HCT116 (cell line): ENCODE measurements around the gene PTPRR. TPM values are rescaled to one million over a fixed set of nuclear protein-coding genes. Genes with fewer than 3 reads are reported as not detected.

Source experiments
- ATAC-seq: fragments of 200-7000 bp; cut with Tn5 transposase; 2 replicates; pipeline ENCODE4 v1.9.1; 2020; ENCODE audit warnings: mild to moderate bottlenecking, moderate library complexity
- BruUV-seq: library from RNA; stranded (reverse); fragments of 400-500 nt; replicated peaks from 2 replicates; lab custom pipeline; 2021; lab: Mats Ljungman, UMichigan
- CTCF ChIA-PET: fragments of 300-600 bp; sonication (Branson Sonifier 250); formaldehyde crosslinking; loops from one replicate; lab custom pipeline; 2021; ENCODE audit warnings: antibody characterized with exemption; lab: Charles Lee
- POLR2A ChIA-PET: fragments of 300-600, 350-600 bp; sonication (Branson Sonifier 250); formaldehyde crosslinking; loops from one replicate; lab custom pipeline; 2021; ENCODE audit warnings: antibody characterized with exemption; lab: Charles Lee
- RAD21 ChIA-PET, 2 experiments: fragments of 300-600 bp; sonication (Branson Sonifier 250); formaldehyde crosslinking; loops; one replicate each; lab custom pipeline; 2023; ENCODE audit warnings: low total read pairs in 2 of 2; ENCODE audit not compliant: uncharacterized antibody in 2 of 2, unreplicated experiment in 2 of 2, low non-redundant PET in 1 of 2; lab: Charles Lee
- DNase-seq: peaks from one replicate; pipeline ENCODE4 v3.0.0-alpha.2; 2010; ENCODE audit warnings: low read depth, low spot score
- H2AFZ ChIP-seq: fragments of 200-600 bp; shearing (Covaris generic), sonication (generic); 2 replicates; pipeline ENCODE4 v1.6.1; 2017; ENCODE audit warnings: low read depth, mixed run types, mixed read lengths, antibody characterized with exemption, low read length; ENCODE audit not compliant: poor library complexity, severe bottlenecking
- H3K27ac ChIP-seq: 2 replicates; pipeline ENCODE4 v1.5.1; 2012; ENCODE audit warnings: low read depth, low read length
- H3K27me3 ChIP-seq: fragments of 200-600 bp; sonication (generic); 2 replicates; pipeline ENCODE4 v1.6.1; 2016; ENCODE audit warnings: mixed run types, low read length, mixed read lengths; ENCODE audit not compliant: insufficient read depth
- H3K36me3 ChIP-seq, 2 experiments: fragments of 200-500 bp in 1 of 2; fragments of 200-600 bp in 1 of 2; sonication (Bioruptor generic) in 1 of 2; sonication (generic) in 1 of 2; 2 replicates each; pipeline versions ENCODE4 v1.5.1 to v1.6.1; 2014 to 2016; ENCODE audit warnings: low read length in 2 of 2, inconsistent platforms in 1 of 2, mixed read lengths in 1 of 2, mixed run types in 1 of 2; ENCODE audit not compliant: insufficient read depth in 2 of 2, control insufficient read depth in 1 of 2
- H3K4me1 ChIP-seq, 2 experiments: fragments of 200-600 bp in 1 of 2; sonication (generic) in 1 of 2; 2 replicates each; pipeline versions ENCODE4 v1.5.1 to v1.6.1; 2012 to 2017; ENCODE audit warnings: low read length in 2 of 2, inconsistent platforms in 1 of 2, mild to moderate bottlenecking in 1 of 2, mixed read lengths in 1 of 2, mixed run types in 1 of 2, moderate library complexity in 1 of 2; ENCODE audit not compliant: insufficient read depth in 2 of 2, control insufficient read depth in 1 of 2
- H3K4me2 ChIP-seq: fragments of 200-600 bp; sonication (generic); 2 replicates; pipeline ENCODE4 v1.6.1; 2017; ENCODE audit warnings: mixed run types, low read length, mixed read lengths
- H3K4me3 ChIP-seq, 2 experiments: fragments of 200-600 bp in 1 of 2; sonication (generic) in 1 of 2; replicated peaks in 1 of 2; 2 replicates each; pipeline ENCODE4 v1.5.1; 2011 to 2016; ENCODE audit warnings: low read length in 2 of 2, control low read depth in 1 of 2, low read depth in 1 of 2, mild to moderate bottlenecking in 1 of 2, mixed read lengths in 1 of 2, mixed run types in 1 of 2
- H3K79me2 ChIP-seq: fragments of 200-600 bp; sonication (generic); 2 replicates; pipeline ENCODE4 v1.6.1; 2017; ENCODE audit warnings: mild to moderate bottlenecking, mixed run types, low read length, moderate library complexity, mixed read lengths; ENCODE audit not compliant: insufficient read depth
- H3K9ac ChIP-seq: fragments of 200-600 bp; sonication (generic); 2 replicates; pipeline ENCODE4 v1.6.1; 2016; ENCODE audit warnings: low read length, mixed read lengths
- H3K9me2 ChIP-seq: fragments of 200-600 bp; sonication (generic), shearing (Covaris generic); 2 replicates; pipeline ENCODE4 v1.6.1; 2017; ENCODE audit warnings: mixed run types, mild to moderate bottlenecking, moderate library complexity; ENCODE audit not compliant: insufficient read depth
- H3K9me3 ChIP-seq, 2 experiments: fragments of 200-500 bp in 1 of 2; fragments of 200-600 bp in 1 of 2; sonication (Bioruptor generic) in 1 of 2; sonication (generic) in 1 of 2; 2 replicates each; pipeline ENCODE4 v1.6.1; 2014 to 2017; ENCODE audit warnings: low read length in 2 of 2, mixed read lengths in 2 of 2, inconsistent platforms in 1 of 2, low read depth in 1 of 2, mild to moderate bottlenecking in 1 of 2, mixed run types in 1 of 2, moderate library complexity in 1 of 2; ENCODE audit not compliant: control insufficient read depth in 1 of 2, insufficient read depth in 1 of 2
- H4K20me1 ChIP-seq: fragments of 200-600 bp; sonication (generic), shearing (Covaris generic); 2 replicates; pipeline ENCODE4 v1.6.1; 2017; ENCODE audit warnings: mixed run types, mild to moderate bottlenecking, moderate library complexity; ENCODE audit not compliant: insufficient read depth
- CBX3 ChIP-seq: IDR thresholded peaks from 2 replicates; pipeline ENCODE4 v1.6.1; 2012; ENCODE audit warnings: low read depth
- EGR1 ChIP-seq: IDR thresholded peaks from 2 replicates; pipeline ENCODE4 v1.6.1; 2012; ENCODE audit warnings: low read depth
- ELF1 ChIP-seq: IDR thresholded peaks from 2 replicates; pipeline ENCODE4 v1.6.1; 2012; ENCODE audit warnings: low read depth, borderline replicate concordance
- EZH2phosphoT487 ChIP-seq: fragments of 200-600 bp; IDR thresholded peaks from 2 replicates; pipeline ENCODE4 v1.6.1; 2018; ENCODE audit warnings: antibody characterized with exemption, borderline replicate concordance
- JUND ChIP-seq: IDR thresholded peaks from 2 replicates; pipeline ENCODE4 v1.6.1; 2012
- POLR2A ChIP-seq: IDR thresholded peaks from 2 replicates; pipeline ENCODE4 v1.7.0; 2011; ENCODE audit warnings: borderline replicate concordance; ENCODE audit not compliant: insufficient read depth, insufficient read length; ENCODE audit errors: extremely low read depth
- POLR2AphosphoS5 ChIP-seq: IDR thresholded peaks from 2 replicates; pipeline ENCODE4 v1.6.1; 2011; ENCODE audit warnings: mild to moderate bottlenecking, low read depth, low read length, moderate library complexity
- RAD21 ChIP-seq: IDR thresholded peaks from 2 replicates; pipeline ENCODE4 v1.6.1; 2012; ENCODE audit warnings: low read depth, mild to moderate bottlenecking
- SIN3A ChIP-seq: IDR thresholded peaks from 2 replicates; pipeline ENCODE4 v1.6.1; 2012; ENCODE audit warnings: low read depth
- SP1 ChIP-seq: IDR thresholded peaks from 2 replicates; pipeline ENCODE4 v1.6.1; 2012; ENCODE audit warnings: low read depth
- SRF ChIP-seq: IDR thresholded peaks from 2 replicates; pipeline ENCODE4 v1.6.1; 2012; ENCODE audit warnings: low read depth
- TCF7L2 ChIP-seq: IDR thresholded peaks from 2 replicates; pipeline ENCODE4 v1.7.0; 2011; ENCODE audit warnings: borderline replicate concordance, inconsistent platforms; ENCODE audit not compliant: insufficient read depth, insufficient read length; ENCODE audit errors: extremely low read depth
- YY1 ChIP-seq: IDR thresholded peaks from 2 replicates; pipeline ENCODE4 v1.6.1; 2011; ENCODE audit warnings: low read length, low read depth, moderate library complexity, mild to moderate bottlenecking; ENCODE audit not compliant: insufficient replicate concordance; ENCODE audit errors: extremely low read depth
- ZFX ChIP-seq: fragments of 450-650 bp; IDR thresholded peaks from 2 replicates; pipeline ENCODE4 v1.6.1; 2017
- ZNF274 ChIP-seq: fragments of 200-500 bp; sonication (Bioruptor generic); IDR thresholded peaks from 2 replicates; pipeline ENCODE4 v1.6.1; 2014; ENCODE audit warnings: mild to moderate bottlenecking, low read depth, low read length, inconsistent platforms
- intact Hi-C: fragments of 100-400 bp; cut with micrococcal nuclease; formaldehyde crosslinking; loops from 2 replicates; pipeline ENCODE4 v1.10.0; 2022
- total RNA-seq: library from RNA; stranded (reverse); gene quantifications from one replicate; pipeline ENCODE4 v1.2.1, GENCODE V29; 2021; ENCODE audit not compliant: unreplicated experiment
- TF ChIP-seq, protein P1 (sequence below): IDR thresholded peaks from 2 replicates; pipeline ENCODE4 v1.6.1; 2012
- TF ChIP-seq, protein P2 (sequence below): IDR thresholded peaks from 2 replicates; pipeline ENCODE4 v1.6.1; 2012; ENCODE audit warnings: low read depth
- TF ChIP-seq, protein P3 (sequence below): IDR thresholded peaks from 2 replicates; pipeline ENCODE4 v1.6.1; 2011; ENCODE audit warnings: mild to moderate bottlenecking, low read length, moderate library complexity; ENCODE audit not compliant: insufficient replicate concordance; ENCODE audit errors: extremely low read depth

Gene PTPRR
- total RNA-seq, 1 experiment from 2014 or later = 0.27 TPM

DNA sequence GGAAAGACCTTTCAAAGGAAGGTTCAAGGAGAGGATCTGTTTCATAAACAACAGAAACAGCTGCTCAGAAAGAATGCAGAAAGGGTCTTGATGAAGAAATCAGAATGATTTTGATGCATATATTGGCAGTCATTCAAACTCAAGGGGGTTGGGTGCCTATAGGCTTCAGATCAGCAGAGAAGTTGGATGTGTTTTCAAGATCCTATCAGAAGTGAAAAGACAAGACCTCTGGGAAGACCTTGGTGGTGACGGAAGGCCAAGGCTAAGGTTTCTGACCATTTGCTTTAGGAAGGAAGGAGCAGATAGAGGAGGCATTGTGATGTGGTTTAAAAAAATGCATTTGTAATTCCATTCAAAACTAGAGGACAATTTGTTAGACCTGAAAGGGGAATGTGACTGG is 268.1 kb downstream of the PTPRR start (continued):
- no peak for TF ChIP-seq SRF
- no peak for TF ChIP-seq CBX3
- TF ChIP-seq JUND = no peak

DNA sequence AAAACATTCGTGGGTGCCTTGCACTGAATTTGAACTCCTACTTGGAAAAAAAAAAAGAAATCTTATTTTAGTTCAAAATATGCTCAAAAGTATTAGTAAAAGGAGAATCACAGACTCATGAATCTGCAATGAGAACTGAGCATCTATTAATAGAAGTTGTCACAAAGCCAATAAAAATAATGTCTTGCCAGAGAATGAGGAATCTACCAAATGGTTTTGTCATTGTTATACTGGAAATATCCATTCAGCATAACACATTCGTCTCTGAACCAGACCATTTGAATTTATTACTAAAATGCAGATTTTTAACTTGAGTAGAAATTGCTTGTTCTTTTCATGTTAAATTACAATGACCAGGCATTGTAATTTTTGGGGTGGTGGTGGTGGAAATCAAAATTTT is 271.7 kb downstream of the PTPRR start:
- intact Hi-C loops = no loop called here
- no peaks in the 10 kb centered on the region for H3K9me3 ChIP-seq
- ChIA-PET RAD21 (no interaction called here), CTCF (interaction anchor here (0.8 kb wide), 1 partner anchor 12 kb away, joined by 3 read pairs; no protein-coding TSS in a partner anchor), POLR2A (no interaction called here)
- no peaks in the 10 kb centered on the region for H3K9me2 ChIP-seq
- H3K27me3 ChIP-seq = no peaks in the 10 kb centered on the region
- H4K20me1 ChIP-seq = no peaks in the 10 kb centered on the region
- DNase-seq (no peak), ATAC-seq (no peak)
- H3K36me3 ChIP-seq = no peaks in the 10 kb centered on the region
- H3K9ac ChIP-seq = no peak overlapping the region
- no TSS peak for BruUV-seq
- no peak overlapping the region for H3K4me2 ChIP-seq
- H3K27ac ChIP-seq = no peak overlapping the region
- H3K4me3 ChIP-seq = no peak overlapping the region
- no peaks in the 10 kb centered on the region for H3K79me2 ChIP-seq
- TF ChIP-seq ZFX (no peak), JUND (no peak), POLR2A (no peak), TCF7L2 (no peak), EZH2phosphoT487 (no peak), SRF (no peak), SIN3A (no peak), RAD21 (no peak), YY1 (no peak), POLR2AphosphoS5 (no peak), SP1 (no peak), ZNF274 (no peak), ELF1 (no peak), EGR1 (no peak), CBX3 (no peak)
- TF ChIP-seq, protein P1, sequence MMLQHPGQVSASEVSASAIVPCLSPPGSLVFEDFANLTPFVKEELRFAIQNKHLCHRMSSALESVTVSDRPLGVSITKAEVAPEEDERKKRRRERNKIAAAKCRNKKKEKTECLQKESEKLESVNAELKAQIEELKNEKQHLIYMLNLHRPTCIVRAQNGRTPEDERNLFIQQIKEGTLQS = no peak
- TF ChIP-seq, protein P2, sequence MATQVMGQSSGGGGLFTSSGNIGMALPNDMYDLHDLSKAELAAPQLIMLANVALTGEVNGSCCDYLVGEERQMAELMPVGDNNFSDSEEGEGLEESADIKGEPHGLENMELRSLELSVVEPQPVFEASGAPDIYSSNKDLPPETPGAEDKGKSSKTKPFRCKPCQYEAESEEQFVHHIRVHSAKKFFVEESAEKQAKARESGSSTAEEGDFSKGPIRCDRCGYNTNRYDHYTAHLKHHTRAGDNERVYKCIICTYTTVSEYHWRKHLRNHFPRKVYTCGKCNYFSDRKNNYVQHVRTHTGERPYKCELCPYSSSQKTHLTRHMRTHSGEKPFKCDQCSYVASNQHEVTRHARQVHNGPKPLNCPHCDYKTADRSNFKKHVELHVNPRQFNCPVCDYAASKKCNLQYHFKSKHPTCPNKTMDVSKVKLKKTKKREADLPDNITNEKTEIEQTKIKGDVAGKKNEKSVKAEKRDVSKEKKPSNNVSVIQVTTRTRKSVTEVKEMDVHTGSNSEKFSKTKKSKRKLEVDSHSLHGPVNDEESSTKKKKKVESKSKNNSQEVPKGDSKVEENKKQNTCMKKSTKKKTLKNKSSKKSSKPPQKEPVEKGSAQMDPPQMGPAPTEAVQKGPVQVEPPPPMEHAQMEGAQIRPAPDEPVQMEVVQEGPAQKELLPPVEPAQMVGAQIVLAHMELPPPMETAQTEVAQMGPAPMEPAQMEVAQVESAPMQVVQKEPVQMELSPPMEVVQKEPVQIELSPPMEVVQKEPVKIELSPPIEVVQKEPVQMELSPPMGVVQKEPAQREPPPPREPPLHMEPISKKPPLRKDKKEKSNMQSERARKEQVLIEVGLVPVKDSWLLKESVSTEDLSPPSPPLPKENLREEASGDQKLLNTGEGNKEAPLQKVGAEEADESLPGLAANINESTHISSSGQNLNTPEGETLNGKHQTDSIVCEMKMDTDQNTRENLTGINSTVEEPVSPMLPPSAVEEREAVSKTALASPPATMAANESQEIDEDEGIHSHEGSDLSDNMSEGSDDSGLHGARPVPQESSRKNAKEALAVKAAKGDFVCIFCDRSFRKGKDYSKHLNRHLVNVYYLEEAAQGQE = no peak
- TF ChIP-seq, protein P3, sequence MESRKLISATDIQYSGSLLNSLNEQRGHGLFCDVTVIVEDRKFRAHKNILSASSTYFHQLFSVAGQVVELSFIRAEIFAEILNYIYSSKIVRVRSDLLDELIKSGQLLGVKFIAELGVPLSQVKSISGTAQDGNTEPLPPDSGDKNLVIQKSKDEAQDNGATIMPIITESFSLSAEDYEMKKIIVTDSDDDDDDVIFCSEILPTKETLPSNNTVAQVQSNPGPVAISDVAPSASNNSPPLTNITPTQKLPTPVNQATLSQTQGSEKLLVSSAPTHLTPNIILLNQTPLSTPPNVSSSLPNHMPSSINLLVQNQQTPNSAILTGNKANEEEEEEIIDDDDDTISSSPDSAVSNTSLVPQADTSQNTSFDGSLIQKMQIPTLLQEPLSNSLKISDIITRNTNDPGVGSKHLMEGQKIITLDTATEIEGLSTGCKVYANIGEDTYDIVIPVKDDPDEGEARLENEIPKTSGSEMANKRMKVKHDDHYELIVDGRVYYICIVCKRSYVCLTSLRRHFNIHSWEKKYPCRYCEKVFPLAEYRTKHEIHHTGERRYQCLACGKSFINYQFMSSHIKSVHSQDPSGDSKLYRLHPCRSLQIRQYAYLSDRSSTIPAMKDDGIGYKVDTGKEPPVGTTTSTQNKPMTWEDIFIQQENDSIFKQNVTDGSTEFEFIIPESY = no peak
- H2AFZ ChIP-seq = no peak overlapping the region
- H3K4me1 ChIP-seq = peaks cover 20 to 40% of the 10 kb centered on the region in 2 experiments
